HCT116 (cell line): ENCODE data around the gene ARVCF. TPM values are rescaled to one million over a fixed set of nuclear protein-coding genes. Genes with fewer than 3 reads are reported as not detected.

ENCODE experiments used
- ATAC-seq: fragments of 200-7000 bp; cut with Tn5 transposase; 2 replicates; pipeline ENCODE4 v1.9.1; 2020; ENCODE audit warnings: mild to moderate bottlenecking, moderate library complexity
- BruUV-seq: library from RNA; stranded (reverse); fragments of 400-500 nt; replicated peaks from 2 replicates; lab custom pipeline; 2021; lab: Mats Ljungman, UMichigan
- CTCF ChIA-PET: fragments of 300-600 bp; sonication (Branson Sonifier 250); formaldehyde crosslinking; loops from one replicate; lab custom pipeline; 2021; ENCODE audit warnings: antibody characterized with exemption; lab: Charles Lee
- POLR2A ChIA-PET: fragments of 300-600, 350-600 bp; sonication (Branson Sonifier 250); formaldehyde crosslinking; loops from one replicate; lab custom pipeline; 2021; ENCODE audit warnings: antibody characterized with exemption; lab: Charles Lee
- RAD21 ChIA-PET, 2 experiments: fragments of 300-600 bp; sonication (Branson Sonifier 250); formaldehyde crosslinking; loops; one replicate each; lab custom pipeline; 2023; ENCODE audit warnings: low total read pairs in 2 of 2; ENCODE audit not compliant: uncharacterized antibody in 2 of 2, unreplicated experiment in 2 of 2, low non-redundant PET in 1 of 2; lab: Charles Lee
- DNase-seq: peaks from one replicate; pipeline ENCODE4 v3.0.0-alpha.2; 2010; ENCODE audit warnings: low read depth, low spot score
- H2AFZ ChIP-seq: fragments of 200-600 bp; shearing (Covaris generic), sonication (generic); 2 replicates; pipeline ENCODE4 v1.6.1; 2017; ENCODE audit warnings: low read depth, mixed run types, mixed read lengths, antibody characterized with exemption, low read length; ENCODE audit not compliant: poor library complexity, severe bottlenecking
- H3K27ac ChIP-seq: 2 replicates; pipeline ENCODE4 v1.5.1; 2012; ENCODE audit warnings: low read depth, low read length
- H3K27me3 ChIP-seq: fragments of 200-600 bp; sonication (generic); 2 replicates; pipeline ENCODE4 v1.6.1; 2016; ENCODE audit warnings: mixed run types, low read length, mixed read lengths; ENCODE audit not compliant: insufficient read depth
- H3K36me3 ChIP-seq, 2 experiments: fragments of 200-500 bp in 1 of 2; fragments of 200-600 bp in 1 of 2; sonication (Bioruptor generic) in 1 of 2; sonication (generic) in 1 of 2; 2 replicates each; pipeline versions ENCODE4 v1.5.1 to v1.6.1; 2014 to 2016; ENCODE audit warnings: low read length in 2 of 2, inconsistent platforms in 1 of 2, mixed read lengths in 1 of 2, mixed run types in 1 of 2; ENCODE audit not compliant: insufficient read depth in 2 of 2, control insufficient read depth in 1 of 2
- H3K4me1 ChIP-seq, 2 experiments: fragments of 200-600 bp in 1 of 2; sonication (generic) in 1 of 2; 2 replicates each; pipeline versions ENCODE4 v1.5.1 to v1.6.1; 2012 to 2017; ENCODE audit warnings: low read length in 2 of 2, inconsistent platforms in 1 of 2, mild to moderate bottlenecking in 1 of 2, mixed read lengths in 1 of 2, mixed run types in 1 of 2, moderate library complexity in 1 of 2; ENCODE audit not compliant: insufficient read depth in 2 of 2, control insufficient read depth in 1 of 2
- H3K4me2 ChIP-seq: fragments of 200-600 bp; sonication (generic); 2 replicates; pipeline ENCODE4 v1.6.1; 2017; ENCODE audit warnings: mixed run types, low read length, mixed read lengths
- H3K4me3 ChIP-seq, 2 experiments: fragments of 200-600 bp in 1 of 2; sonication (generic) in 1 of 2; replicated peaks in 1 of 2; 2 replicates each; pipeline ENCODE4 v1.5.1; 2011 to 2016; ENCODE audit warnings: low read length in 2 of 2, control low read depth in 1 of 2, low read depth in 1 of 2, mild to moderate bottlenecking in 1 of 2, mixed read lengths in 1 of 2, mixed run types in 1 of 2
- H3K79me2 ChIP-seq: fragments of 200-600 bp; sonication (generic); 2 replicates; pipeline ENCODE4 v1.6.1; 2017; ENCODE audit warnings: mild to moderate bottlenecking, mixed run types, low read length, moderate library complexity, mixed read lengths; ENCODE audit not compliant: insufficient read depth
- H3K9ac ChIP-seq: fragments of 200-600 bp; sonication (generic); 2 replicates; pipeline ENCODE4 v1.6.1; 2016; ENCODE audit warnings: low read length, mixed read lengths
- H3K9me2 ChIP-seq: fragments of 200-600 bp; sonication (generic), shearing (Covaris generic); 2 replicates; pipeline ENCODE4 v1.6.1; 2017; ENCODE audit warnings: mixed run types, mild to moderate bottlenecking, moderate library complexity; ENCODE audit not compliant: insufficient read depth
- H3K9me3 ChIP-seq, 2 experiments: fragments of 200-500 bp in 1 of 2; fragments of 200-600 bp in 1 of 2; sonication (Bioruptor generic) in 1 of 2; sonication (generic) in 1 of 2; 2 replicates each; pipeline ENCODE4 v1.6.1; 2014 to 2017; ENCODE audit warnings: low read length in 2 of 2, mixed read lengths in 2 of 2, inconsistent platforms in 1 of 2, low read depth in 1 of 2, mild to moderate bottlenecking in 1 of 2, mixed run types in 1 of 2, moderate library complexity in 1 of 2; ENCODE audit not compliant: control insufficient read depth in 1 of 2, insufficient read depth in 1 of 2
- H4K20me1 ChIP-seq: fragments of 200-600 bp; sonication (generic), shearing (Covaris generic); 2 replicates; pipeline ENCODE4 v1.6.1; 2017; ENCODE audit warnings: mixed run types, mild to moderate bottlenecking, moderate library complexity; ENCODE audit not compliant: insufficient read depth
- ATF3 ChIP-seq: IDR thresholded peaks from 2 replicates; pipeline ENCODE4 v1.6.1; 2012
- CBX3 ChIP-seq: IDR thresholded peaks from 2 replicates; pipeline ENCODE4 v1.6.1; 2012; ENCODE audit warnings: low read depth
- EGR1 ChIP-seq: IDR thresholded peaks from 2 replicates; pipeline ENCODE4 v1.6.1; 2012; ENCODE audit warnings: low read depth
- ELF1 ChIP-seq: IDR thresholded peaks from 2 replicates; pipeline ENCODE4 v1.6.1; 2012; ENCODE audit warnings: low read depth, borderline replicate concordance
- EZH2phosphoT487 ChIP-seq: fragments of 200-600 bp; IDR thresholded peaks from 2 replicates; pipeline ENCODE4 v1.6.1; 2018; ENCODE audit warnings: antibody characterized with exemption, borderline replicate concordance
- JUND ChIP-seq: IDR thresholded peaks from 2 replicates; pipeline ENCODE4 v1.6.1; 2012
- MAX ChIP-seq: IDR thresholded peaks from 2 replicates; pipeline ENCODE4 v1.6.1; 2012
- POLR2A ChIP-seq: IDR thresholded peaks from 2 replicates; pipeline ENCODE4 v1.7.0; 2011; ENCODE audit warnings: borderline replicate concordance; ENCODE audit not compliant: insufficient read depth, insufficient read length; ENCODE audit errors: extremely low read depth
- POLR2AphosphoS5 ChIP-seq: IDR thresholded peaks from 2 replicates; pipeline ENCODE4 v1.6.1; 2011; ENCODE audit warnings: mild to moderate bottlenecking, low read depth, low read length, moderate library complexity
- RAD21 ChIP-seq: IDR thresholded peaks from 2 replicates; pipeline ENCODE4 v1.6.1; 2012; ENCODE audit warnings: low read depth, mild to moderate bottlenecking
- SIN3A ChIP-seq: IDR thresholded peaks from 2 replicates; pipeline ENCODE4 v1.6.1; 2012; ENCODE audit warnings: low read depth
- SP1 ChIP-seq: IDR thresholded peaks from 2 replicates; pipeline ENCODE4 v1.6.1; 2012; ENCODE audit warnings: low read depth
- SRF ChIP-seq: IDR thresholded peaks from 2 replicates; pipeline ENCODE4 v1.6.1; 2012; ENCODE audit warnings: low read depth
- TCF7L2 ChIP-seq: IDR thresholded peaks from 2 replicates; pipeline ENCODE4 v1.7.0; 2011; ENCODE audit warnings: borderline replicate concordance, inconsistent platforms; ENCODE audit not compliant: insufficient read depth, insufficient read length; ENCODE audit errors: extremely low read depth
- YY1 ChIP-seq: IDR thresholded peaks from 2 replicates; pipeline ENCODE4 v1.6.1; 2011; ENCODE audit warnings: low read length, low read depth, moderate library complexity, mild to moderate bottlenecking; ENCODE audit not compliant: insufficient replicate concordance; ENCODE audit errors: extremely low read depth
- ZBTB33 ChIP-seq: IDR thresholded peaks from 2 replicates; pipeline ENCODE4 v1.6.1; 2011; ENCODE audit warnings: mild to moderate bottlenecking, low read length, moderate library complexity; ENCODE audit not compliant: insufficient replicate concordance; ENCODE audit errors: extremely low read depth
- ZFX ChIP-seq: fragments of 450-650 bp; IDR thresholded peaks from 2 replicates; pipeline ENCODE4 v1.6.1; 2017
- ZNF274 ChIP-seq: fragments of 200-500 bp; sonication (Bioruptor generic); IDR thresholded peaks from 2 replicates; pipeline ENCODE4 v1.6.1; 2014; ENCODE audit warnings: mild to moderate bottlenecking, low read depth, low read length, inconsistent platforms
- intact Hi-C: fragments of 100-400 bp; cut with micrococcal nuclease; formaldehyde crosslinking; loops from 2 replicates; pipeline ENCODE4 v1.10.0; 2022
- total RNA-seq: library from RNA; stranded (reverse); gene quantifications from one replicate; pipeline ENCODE4 v1.2.1, GENCODE V29; 2021; ENCODE audit not compliant: unreplicated experiment

Gene ARVCF
- total RNA-seq, 1 experiment from 2014 or later, result 42.8 TPM

GRCh38 chr22:20034143-20034542 is 17.5 kb upstream of the ARVCF start (continued):
- TF ChIP-seq EGR1 (no peak), POLR2AphosphoS5 (no peak), SRF (no peak), TCF7L2 (no peak), YY1 (no peak), MAX (no peak), SP1 (no peak), RAD21 (no peak), JUND (no peak), ZFX (no peak)

- no peaks in the 10 kb centered on the region for H4K20me1 ChIP-seq
Measured at GRCh38 chr22:20033045-20033706, 16.6 kb upstream of the ARVCF start.

More at GRCh38 chr22:20033045-20033706, 16.6 kb upstream of the ARVCF start:
- CTCF ChIA-PET, result interaction anchor here (0.7 kb wide), 1 partner anchor 71 kb away, joined by 5 read pairs; no protein-coding TSS in a partner anchor
- Histone ChIP-seq H3K4me3 (no peak overlapping the region), H3K9ac (no peak overlapping the region), H3K4me1 (peaks cover 2 to 14% of the 10 kb centered on the region in 2 experiments; a peak in 3 of 4 replicates), H3K36me3 (no peaks in the 10 kb centered on the region), H3K79me2 (no peaks in the 10 kb centered on the region), H3K27me3 (no peaks in the 10 kb centered on the region), H3K9me3 (no peaks in the 10 kb centered on the region), H3K27ac (no peak overlapping the region), H3K4me2 (no peak overlapping the region), H2AFZ (no peak overlapping the region), H3K9me2 (no peaks in the 10 kb centered on the region)
- BruUV-seq, result no TSS peak
- TF ChIP-seq POLR2A (no peak), RAD21 (no peak), EGR1 (no peak), ELF1 (no peak), EZH2phosphoT487 (no peak), SIN3A (no peak), ZBTB33 (no peak), JUND (no peak), ATF3 (no peak), ZNF274 (no peak), CBX3 (no peak)
- intact Hi-C loops, result no loop called here
- RAD21 ChIA-PET, result no interaction called here
- no peak for ATAC-seq
- POLR2A ChIA-PET, result no interaction called here
- no peak for DNase-seq
